GM19455 (cell line): Measurements from ENCODE around the gene KCTD3.
A peak's percentile ranks its signal among the peaks of the same experiment; 100 is the strongest.

Source experiments
- ATAC-seq: cut with Tn5 transposase; IDR thresholded peaks from one replicate; pipeline ENCODE4 v1.9.1; 2021; ENCODE audit not compliant: unreplicated experiment

The KCTD3 gene

GRCh38 chr1:215566556-215567490 is at the start of gene KCTD3:
TSS of gene KCTD3 (plus strand) at chr1:215567304. CDS start at chr1:215567686, 382 bp downstream.
- ATAC-seq: peak; percentile 69

- no peak for ATAC-seq
These were observed 49.6 kb upstream of the KCTD3 start for GRCh38 chr1:215517441-215517891.

GRCh38 chr1:215518594-215518993 is 48.5 kb upstream of the KCTD3 start:
- ATAC-seq: no peak

- no peak for ATAC-seq
These were observed 45.8 kb upstream of the KCTD3 start for GRCh38 chr1:215521279-215521678.

GRCh38 chr1:215523128-215523861 is 43.8 kb upstream of the KCTD3 start:
- ATAC-seq: no peak

- ATAC-seq: no peak
These were observed 43.2 kb upstream of the KCTD3 start for GRCh38 chr1:215523906-215524305.

GRCh38 chr1:215526147-215526845 is 40.8 kb upstream of the KCTD3 start:
- peak; percentile 51 for ATAC-seq

- ATAC-seq: no peak
These were observed 40.3 kb upstream of the KCTD3 start for GRCh38 chr1:215526846-215527151.

GRCh38 chr1:215529111-215529510 is 38.0 kb upstream of the KCTD3 start:
- ATAC-seq: peak; percentile 66

- ATAC-seq: no peak
These were observed 37.5 kb upstream of the KCTD3 start for GRCh38 chr1:215529571-215529970.

- ATAC-seq: no peak
These were observed 36.6 kb upstream of the KCTD3 start for GRCh38 chr1:215530401-215530984.

- no peak for ATAC-seq
These were observed 27.1 kb upstream of the KCTD3 start for GRCh38 chr1:215539803-215540570.

- ATAC-seq: no peak
These were observed 24.8 kb upstream of the KCTD3 start for GRCh38 chr1:215542301-215542700.

- no peak for ATAC-seq
These were observed 23.9 kb upstream of the KCTD3 start for GRCh38 chr1:215543191-215543606.

GRCh38 chr1:215543806-215544205 is 23.3 kb upstream of the KCTD3 start:
- ATAC-seq: no peak

GRCh38 chr1:215544566-215544965 is 22.5 kb upstream of the KCTD3 start:
- ATAC-seq: no peak

- ATAC-seq: no peak
These were observed 22.0 kb upstream of the KCTD3 start for GRCh38 chr1:215545096-215545495.

- no peak for ATAC-seq
These were observed 20.1 kb upstream of the KCTD3 start for GRCh38 chr1:215547011-215547410.

GRCh38 chr1:215551806-215552205 is 15.3 kb upstream of the KCTD3 start:
- ATAC-seq: no peak

- no peak for ATAC-seq
These were observed 12.2 kb upstream of the KCTD3 start for GRCh38 chr1:215554865-215555264.
